Small intestine (tissue), 7 donors: Measurements from ENCODE around the gene NTRK3. TPM values are rescaled to one million over a fixed set of nuclear protein-coding genes. Genes with fewer than 3 reads are reported as not detected.

ENCODE experiments used
- DNase-seq, 2 donors: peaks; one replicate each; pipeline versions ENCODE4 v3.0.0 to v3.0.0-alpha.2; 2013
- FAIRE-seq: peaks from 2 replicates; lab custom pipeline; 2012; peaks lifted over from hg19 to GRCh38; lab: Jason Lieb, UNC
- H3K27ac ChIP-seq, 3 donors: one replicate each; pipeline ENCODE4 v1.5.1; 2013; ENCODE audit warnings: low read length in 2 of 3, mild to moderate bottlenecking in 2 of 3, control low read depth in 1 of 3, inconsistent platforms in 1 of 3, low read depth in 1 of 3, moderate library complexity in 1 of 3
- H3K27me3 ChIP-seq, 3 donors: one replicate each; pipeline ENCODE4 v1.6.1; 2013; ENCODE audit warnings: low read length in 3 of 3, inconsistent platforms in 1 of 3; ENCODE audit not compliant: control insufficient read depth in 3 of 3, insufficient read depth in 3 of 3
- H3K36me3 ChIP-seq, 3 donors: one replicate each; pipeline ENCODE4 v1.6.1; 2013; ENCODE audit warnings: low read length in 3 of 3, inconsistent platforms in 1 of 3, low read depth in 1 of 3, mild to moderate bottlenecking in 1 of 3, moderate library complexity in 1 of 3; ENCODE audit not compliant: control insufficient read depth in 3 of 3, insufficient read depth in 2 of 3
- H3K4me1 ChIP-seq, 3 donors: one replicate each; pipeline ENCODE4 v1.6.1; 2013; ENCODE audit warnings: low read length in 2 of 3, inconsistent platforms in 1 of 3, low read depth in 1 of 3, mild to moderate bottlenecking in 1 of 3, moderate library complexity in 1 of 3; ENCODE audit not compliant: control insufficient read depth in 3 of 3, insufficient read depth in 2 of 3
- H3K4me3 ChIP-seq, 3 donors: one replicate each; pipeline ENCODE4 v1.5.1; 2013; ENCODE audit warnings: low read length in 3 of 3, control low read depth in 1 of 3, inconsistent platforms in 1 of 3, low read depth in 1 of 3, mild to moderate bottlenecking in 1 of 3, moderate library complexity in 1 of 3
- H3K9me3 ChIP-seq, 2 donors: one replicate each; pipeline ENCODE4 v1.6.1; 2013; ENCODE audit warnings: low read depth in 1 of 2, low read length in 1 of 2; ENCODE audit not compliant: control insufficient read depth in 2 of 2, insufficient read depth in 1 of 2
- WGBS, 3 donors: extraction: QIAGEN DNeasy Blood & Tissue Kit; methylation state at CpG; one replicate each; pipeline ENCODE4 v1.1.7; 2013; 5-methylcytosine and 5-hydroxymethylcytosine counted together
- polyA plus RNA-seq, 4 donors: library from polyadenylated mRNA; stranded (reverse) in 3 of 4; unstranded in 1 of 4; fragments of 200-250 nt in 3 of 4; fragments of 120-200 nt in 1 of 4; gene quantifications; one replicate each; pipeline versions ENCODE4 v1.2.1 to v1.2.3, GENCODE V29; 2013
- donor health status: healthy with polysubstance abuse.
- donor health status: control.
- donor health status: control.
- donor health status: Bipolar disorder and iron deficiency.
- donor health status: healthy.

NTRK3 gene
- polyA plus RNA-seq, 4 donors = under 0.01 to 3.6 (median 0.52) TPM; not detected in 1

DNA sequence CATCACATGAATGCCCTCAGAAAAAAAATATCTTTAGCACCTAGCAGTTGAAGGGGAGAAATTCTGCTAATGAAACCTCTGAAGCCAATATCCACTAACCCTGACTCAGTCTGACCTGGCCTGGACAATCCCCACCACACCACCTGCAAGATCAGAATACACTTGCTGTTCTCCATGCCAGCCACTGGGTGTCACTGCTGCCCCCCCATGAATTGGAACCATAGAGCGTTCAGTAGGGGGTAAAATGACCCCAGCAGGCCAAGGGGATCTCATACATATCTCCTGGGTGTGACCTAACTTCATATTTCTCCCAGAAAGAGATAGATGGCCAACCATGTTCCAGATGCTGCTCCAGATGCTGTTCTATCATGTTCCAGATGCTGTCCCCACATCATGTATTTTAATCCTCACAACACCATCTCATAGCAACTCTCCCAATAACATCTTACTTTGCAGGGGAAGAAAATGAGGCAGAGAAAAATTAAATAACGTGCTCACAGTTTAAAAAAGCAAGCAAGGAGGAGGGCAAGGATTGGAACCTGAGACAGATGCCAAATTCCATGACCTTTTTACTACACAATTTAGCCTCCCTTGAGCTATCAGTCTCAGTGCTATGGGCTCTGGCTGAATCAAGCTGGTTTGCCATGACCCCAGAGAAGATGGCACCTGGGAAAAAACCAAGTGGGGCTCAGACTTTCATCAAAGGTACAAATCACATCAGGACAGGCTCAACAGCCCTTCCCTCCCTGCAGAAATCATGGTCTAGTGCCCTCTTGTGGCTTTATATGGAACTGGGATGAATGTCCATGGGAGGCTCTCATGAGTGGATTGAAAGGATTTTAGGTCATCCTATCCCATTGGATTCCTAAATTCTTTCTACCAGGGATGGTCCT is 12.4 kb downstream of the NTRK3 start:
- FAIRE-seq (no peak), DNase-seq (peak; percentile 22 to 36)
- H3K4me1 ChIP-seq = no peaks in the 10 kb centered on the region
- no peaks in the 10 kb centered on the region for H3K9me3 ChIP-seq
- H3K27ac ChIP-seq = no peak overlapping the region
- no peak overlapping the region for H3K4me3 ChIP-seq
- no peaks in the 10 kb centered on the region for H3K36me3 ChIP-seq
- H3K27me3 ChIP-seq = peaks cover 0 to 7% (median 0%) of the 10 kb centered on the region in 3 donors
- WGBS, 3 donors = 28 to 41% (median 28%) methylated on average over 2 of the region's 2 CpGs

DNA sequence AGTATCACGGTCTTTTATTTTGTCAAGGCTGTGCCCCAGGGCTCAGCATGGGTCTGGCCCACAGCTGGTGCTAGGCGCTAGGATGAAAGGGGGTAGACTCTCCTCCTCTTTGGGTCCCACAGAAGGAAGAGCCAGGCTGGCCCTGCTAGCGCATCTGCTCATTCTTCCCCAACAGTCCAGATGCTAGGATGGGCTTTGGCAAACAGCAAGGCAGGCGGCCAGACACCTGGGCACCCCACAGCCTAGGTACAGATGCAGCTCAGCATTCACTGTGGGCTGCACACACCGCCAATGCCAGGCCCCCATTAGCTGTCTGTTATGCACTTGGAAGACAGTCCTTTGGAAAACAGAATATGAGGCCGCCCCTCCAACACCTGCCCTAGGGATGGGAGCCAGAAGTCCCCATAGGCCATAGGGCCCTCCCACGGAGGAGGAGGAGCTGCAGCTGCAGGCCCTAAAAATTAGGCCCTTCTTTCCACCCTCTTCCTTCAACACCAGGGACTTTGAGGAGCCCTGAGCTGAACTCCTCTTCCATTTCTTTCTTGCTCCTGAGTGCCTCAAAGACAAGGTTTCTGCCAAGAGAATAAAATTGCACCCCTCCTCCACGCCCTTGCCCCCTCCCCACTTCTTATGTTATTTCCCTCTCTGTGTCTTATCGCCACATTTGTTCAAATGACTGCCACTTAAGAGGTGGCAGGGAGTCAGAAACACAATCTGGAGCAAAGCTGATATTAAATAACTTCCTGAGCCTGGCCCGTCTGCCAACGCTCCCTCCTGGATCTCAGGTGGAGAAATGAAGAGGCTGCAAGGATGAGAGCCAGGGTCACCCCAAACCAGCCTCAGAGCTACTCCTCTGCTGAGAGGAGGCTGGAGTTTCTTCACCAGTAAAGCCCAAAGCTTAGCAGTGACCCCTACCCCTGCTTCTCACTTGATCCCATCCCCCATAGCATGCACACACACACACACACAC is 13.7 kb downstream of the NTRK3 start:
- no peak for FAIRE-seq
- peaks cover 0 to 7% (median 0%) of the 10 kb centered on the region in 3 donors for H3K27me3 ChIP-seq
- 73 to 83% (median 74%) methylated on average over 11 of the region's 11 CpGs for WGBS, 3 donors
- no peak overlapping the region for H3K4me3 ChIP-seq
- no peaks in the 10 kb centered on the region for H3K36me3 ChIP-seq
- no peak for DNase-seq
- no peak overlapping the region for H3K27ac ChIP-seq
- H3K9me3 ChIP-seq = no peaks in the 10 kb centered on the region
- no peaks in the 10 kb centered on the region for H3K4me1 ChIP-seq

DNA sequence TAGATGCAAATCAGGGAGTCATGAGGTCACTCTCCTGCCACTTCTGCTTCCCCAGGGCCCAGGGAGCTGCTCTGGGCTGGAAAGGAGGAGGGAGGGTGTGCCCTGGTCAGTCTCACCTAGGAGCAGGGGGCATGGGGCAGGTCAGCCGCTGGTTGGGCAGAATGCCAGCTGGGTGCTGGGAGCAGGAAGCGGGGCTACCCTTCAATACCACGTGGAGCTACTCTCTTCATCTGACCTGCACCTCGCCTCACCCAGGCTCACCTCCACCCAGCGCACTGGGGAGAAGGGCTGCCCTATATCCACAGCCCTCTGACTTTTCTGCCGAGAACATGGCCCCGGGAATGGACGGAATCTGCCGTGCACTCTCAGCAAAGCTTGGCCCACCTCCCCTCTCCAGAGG is 15.1 kb downstream of the NTRK3 start:
- no peaks in the 10 kb centered on the region for H3K36me3 ChIP-seq
- 56 to 77% (median 61%) methylated on average over 9 of the region's 9 CpGs for WGBS, 3 donors
- FAIRE-seq = no peak

DNA sequence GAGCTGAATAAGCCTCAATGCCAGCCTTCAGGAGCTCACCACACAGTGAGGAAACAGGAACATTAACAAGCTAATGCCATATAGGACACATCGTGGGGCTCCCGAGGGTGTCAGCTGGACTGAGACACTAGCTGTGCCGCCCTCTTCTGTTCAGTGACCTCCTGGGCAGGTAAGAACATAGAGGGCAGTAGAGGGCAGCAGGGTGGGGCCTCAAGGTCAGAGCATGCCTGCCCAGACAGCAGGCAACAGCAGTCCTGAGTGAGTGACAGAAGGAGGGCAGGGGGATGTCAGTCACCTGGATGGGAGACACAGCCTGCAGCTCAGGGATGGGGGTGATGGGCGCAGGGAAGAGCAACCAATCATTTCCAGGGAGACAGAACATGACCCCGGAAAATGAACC is 15.5 kb downstream of the NTRK3 start:
- H3K36me3 ChIP-seq = no peaks in the 10 kb centered on the region

More for the DNA sequence above, 15.1 kb downstream of the NTRK3 start:
- H3K9me3 ChIP-seq = no peaks in the 10 kb centered on the region
- DNase-seq = no peak
- H3K4me3 ChIP-seq = no peak overlapping the region
- H3K27me3 ChIP-seq = peaks cover 0 to 4% (median 0%) of the 10 kb centered on the region in 3 donors
- no peaks in the 10 kb centered on the region for H3K4me1 ChIP-seq
- no peak overlapping the region for H3K27ac ChIP-seq

DNA sequence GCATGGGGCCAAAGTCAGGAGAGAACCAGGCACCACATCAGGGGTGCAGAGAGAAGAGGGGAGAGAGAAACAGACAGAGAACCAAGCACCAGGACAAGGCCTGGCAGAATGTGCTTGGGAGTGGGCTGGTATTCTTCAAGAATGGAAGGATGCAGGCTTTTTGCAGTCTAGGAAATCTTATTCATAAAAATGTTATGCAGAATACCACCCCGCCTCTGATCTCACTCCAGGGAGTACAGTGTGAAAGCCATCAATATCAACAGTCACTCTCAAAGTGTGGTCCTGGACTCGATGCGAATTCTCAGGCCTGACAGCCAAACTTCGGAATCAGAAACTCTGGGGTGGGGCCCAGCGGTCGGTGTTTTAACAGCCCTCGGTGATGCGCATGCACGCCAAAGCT is 16.9 kb downstream of the NTRK3 start:
- no peaks in the 10 kb centered on the region for H3K9me3 ChIP-seq
- no peak overlapping the region for H3K4me3 ChIP-seq
- H3K4me1 ChIP-seq = no peaks in the 10 kb centered on the region
- H3K36me3 ChIP-seq = no peaks in the 10 kb centered on the region
- H3K27ac ChIP-seq = no peak overlapping the region
- FAIRE-seq = no peak
- WGBS, 3 donors = 79 to 85% (median 83%) methylated on average over 9 of the region's 9 CpGs
- H3K27me3 ChIP-seq = peaks cover 0 to 2% (median 0%) of the 10 kb centered on the region in 3 donors
- no peak for DNase-seq

More for the DNA sequence above, 15.5 kb downstream of the NTRK3 start:
- Histone ChIP-seq H3K9me3 (no peaks in the 10 kb centered on the region), H3K4me1 (no peaks in the 10 kb centered on the region), H3K4me3 (no peak overlapping the region), H3K27ac (no peak overlapping the region), H3K27me3 (peaks cover 0 to under 1% (median 0%) of the 10 kb centered on the region in 3 donors)
- FAIRE-seq (no peak), DNase-seq (no peak)
- WGBS, 3 donors = 38 to 63% (median 46%) methylated on average over 5 of the region's 5 CpGs

DNA sequence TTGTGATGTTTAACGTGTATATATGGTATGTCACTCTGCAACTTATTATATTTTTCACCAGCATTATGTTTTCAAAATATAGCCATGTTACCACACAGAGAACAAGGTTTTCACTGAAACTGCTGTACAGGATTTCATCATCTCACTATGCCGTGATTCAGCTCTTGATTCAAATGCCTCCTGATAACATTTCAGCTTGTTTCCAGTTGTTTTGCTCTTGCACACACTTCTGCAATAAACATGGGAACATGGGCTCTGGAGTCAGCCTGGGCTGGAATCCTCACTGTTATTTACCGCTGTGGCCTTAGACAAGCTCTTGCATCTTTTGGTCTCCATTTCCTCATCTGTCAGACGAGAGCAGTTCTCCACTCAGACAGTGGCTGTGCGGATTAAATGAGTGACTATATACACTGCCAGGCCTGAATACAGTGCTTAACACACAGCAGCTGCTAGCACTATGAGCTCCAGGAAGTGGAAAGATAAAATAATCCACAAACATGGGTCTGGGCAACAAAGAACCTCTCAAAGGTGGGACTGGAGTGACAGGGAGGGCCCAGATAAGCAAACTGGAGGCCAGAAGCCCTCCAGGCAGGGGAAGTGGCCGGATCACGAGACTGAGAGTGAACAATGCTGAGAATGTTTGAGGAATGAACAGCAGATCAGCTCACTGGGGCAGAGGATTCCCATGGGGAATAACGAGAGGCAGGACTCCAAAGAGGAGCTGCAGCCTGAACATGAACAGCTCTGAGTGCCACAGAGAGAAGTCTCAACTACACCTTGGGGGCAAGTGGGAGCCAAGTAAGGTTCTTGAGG is 17.7 kb downstream of the NTRK3 start:
- H3K27me3 ChIP-seq = peaks cover 0 to 4% (median 0%) of the 10 kb centered on the region in 3 donors
- H3K27ac ChIP-seq = no peak overlapping the region
- no peaks in the 10 kb centered on the region for H3K4me1 ChIP-seq
- no peak for FAIRE-seq
- no peak for DNase-seq
- H3K36me3 ChIP-seq = no peaks in the 10 kb centered on the region
- no peaks in the 10 kb centered on the region for H3K9me3 ChIP-seq
- no peak overlapping the region for H3K4me3 ChIP-seq
- 51 to 59% (median 52%) methylated on average over 8 of the region's 8 CpGs for WGBS, 3 donors

DNA sequence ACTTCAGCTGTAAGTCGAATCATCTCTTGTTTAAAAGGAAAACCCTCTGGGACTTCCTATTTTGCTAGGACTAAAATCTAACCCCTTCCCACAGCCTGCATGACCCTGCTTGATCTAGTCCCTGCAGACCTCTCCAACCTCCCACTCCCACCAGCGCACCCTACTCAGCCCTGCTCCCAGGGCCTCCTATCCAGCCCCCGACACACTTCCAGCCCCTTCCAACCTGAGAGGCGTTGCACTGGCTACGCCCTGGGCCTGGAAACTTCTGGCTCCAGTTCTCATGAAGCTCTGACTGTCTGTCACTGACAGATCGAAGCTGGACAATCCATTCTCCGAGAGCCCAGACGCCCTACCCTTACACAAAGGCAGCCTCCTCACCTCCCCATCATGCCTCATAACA is 21.8 kb downstream of the NTRK3 start:
- H3K27me3 ChIP-seq = peaks cover 0 to 4% (median 0%) of the 10 kb centered on the region in 3 donors
- H3K4me1 ChIP-seq = no peaks in the 10 kb centered on the region
- DNase-seq (no peak), FAIRE-seq (no peak)
- no peak overlapping the region for H3K27ac ChIP-seq
- H3K36me3 ChIP-seq = no peaks in the 10 kb centered on the region
- WGBS, 3 donors = 76 to 85% (median 84%) methylated on average over 8 of the region's 8 CpGs
- no peaks in the 10 kb centered on the region for H3K9me3 ChIP-seq
- no peak overlapping the region for H3K4me3 ChIP-seq
